DND-41 (cell line): ENCODE data around the gene GRM5.

Experiments
- EZH2 ChIP-seq: IDR thresholded peaks from 3 replicates; pipeline ENCODE4 v1.6.1; 2012; ENCODE audit warnings: borderline replicate concordance, low read depth, mild to moderate bottlenecking, moderate library complexity, low read length, inconsistent platforms; ENCODE audit not compliant: severe bottlenecking
- TF ChIP-seq, protein P1 (sequence below): IDR thresholded peaks from 2 replicates; pipeline ENCODE4 v1.5.1; 2012; ENCODE audit warnings: borderline replicate concordance, low read length, moderate library complexity, mild to moderate bottlenecking; ENCODE audit not compliant: poor library complexity, severe bottlenecking; ENCODE audit errors: extremely low read depth

GRCh38 chr11:88511006-88511405 lies 554.8 kb downstream of the GRM5 start:
- TF ChIP-seq, protein P1, sequence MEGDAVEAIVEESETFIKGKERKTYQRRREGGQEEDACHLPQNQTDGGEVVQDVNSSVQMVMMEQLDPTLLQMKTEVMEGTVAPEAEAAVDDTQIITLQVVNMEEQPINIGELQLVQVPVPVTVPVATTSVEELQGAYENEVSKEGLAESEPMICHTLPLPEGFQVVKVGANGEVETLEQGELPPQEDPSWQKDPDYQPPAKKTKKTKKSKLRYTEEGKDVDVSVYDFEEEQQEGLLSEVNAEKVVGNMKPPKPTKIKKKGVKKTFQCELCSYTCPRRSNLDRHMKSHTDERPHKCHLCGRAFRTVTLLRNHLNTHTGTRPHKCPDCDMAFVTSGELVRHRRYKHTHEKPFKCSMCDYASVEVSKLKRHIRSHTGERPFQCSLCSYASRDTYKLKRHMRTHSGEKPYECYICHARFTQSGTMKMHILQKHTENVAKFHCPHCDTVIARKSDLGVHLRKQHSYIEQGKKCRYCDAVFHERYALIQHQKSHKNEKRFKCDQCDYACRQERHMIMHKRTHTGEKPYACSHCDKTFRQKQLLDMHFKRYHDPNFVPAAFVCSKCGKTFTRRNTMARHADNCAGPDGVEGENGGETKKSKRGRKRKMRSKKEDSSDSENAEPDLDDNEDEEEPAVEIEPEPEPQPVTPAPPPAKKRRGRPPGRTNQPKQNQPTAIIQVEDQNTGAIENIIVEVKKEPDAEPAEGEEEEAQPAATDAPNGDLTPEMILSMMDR = no peak
- no peak for TF ChIP-seq EZH2
